Lower leg skin (tissue), 3 donors: ENCODE data around the gene SZT2.

Source experiments
- POLR2A ChIP-seq, 2 donors: fragments of 450-650 bp; IDR thresholded peaks; one replicate each; pipeline ENCODE4 v1.6.1; 2016 to 2017; ENCODE audit warnings: antibody characterized with exemption in 2 of 2, mild to moderate bottlenecking in 1 of 2, moderate library complexity in 1 of 2
- TF ChIP-seq, protein P1 (sequence below), 3 donors: fragments of 450-650 bp; IDR thresholded peaks; one replicate each; pipeline ENCODE4 v1.5.1; 2016; ENCODE audit warnings: antibody characterized with exemption in 3 of 3, mild to moderate bottlenecking in 3 of 3, moderate library complexity in 2 of 3

DNA sequence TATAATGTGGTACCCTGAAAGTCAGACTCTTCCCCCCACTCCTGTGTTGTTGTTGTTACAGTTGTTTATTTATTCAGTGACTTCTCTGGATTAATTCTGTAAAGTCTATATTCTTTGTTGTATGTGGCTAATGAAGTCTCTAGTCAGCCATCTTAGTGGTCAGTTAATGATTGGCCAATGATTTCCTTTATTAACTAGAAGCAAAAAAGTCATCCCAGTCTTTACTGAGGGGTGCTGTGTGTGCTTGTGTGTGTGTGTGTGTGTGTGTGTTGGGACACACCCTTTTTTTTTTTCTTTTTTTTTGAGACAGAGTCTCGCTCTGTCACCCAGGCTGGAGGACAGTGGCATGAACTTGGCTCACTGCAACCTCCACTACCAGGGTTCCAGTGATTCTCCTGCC lies 101.4 kb downstream of the SZT2 start:
- TF ChIP-seq POLR2A (IDR thresholded peaks at IDR 0.05), result no peak
- TF ChIP-seq, protein P1, sequence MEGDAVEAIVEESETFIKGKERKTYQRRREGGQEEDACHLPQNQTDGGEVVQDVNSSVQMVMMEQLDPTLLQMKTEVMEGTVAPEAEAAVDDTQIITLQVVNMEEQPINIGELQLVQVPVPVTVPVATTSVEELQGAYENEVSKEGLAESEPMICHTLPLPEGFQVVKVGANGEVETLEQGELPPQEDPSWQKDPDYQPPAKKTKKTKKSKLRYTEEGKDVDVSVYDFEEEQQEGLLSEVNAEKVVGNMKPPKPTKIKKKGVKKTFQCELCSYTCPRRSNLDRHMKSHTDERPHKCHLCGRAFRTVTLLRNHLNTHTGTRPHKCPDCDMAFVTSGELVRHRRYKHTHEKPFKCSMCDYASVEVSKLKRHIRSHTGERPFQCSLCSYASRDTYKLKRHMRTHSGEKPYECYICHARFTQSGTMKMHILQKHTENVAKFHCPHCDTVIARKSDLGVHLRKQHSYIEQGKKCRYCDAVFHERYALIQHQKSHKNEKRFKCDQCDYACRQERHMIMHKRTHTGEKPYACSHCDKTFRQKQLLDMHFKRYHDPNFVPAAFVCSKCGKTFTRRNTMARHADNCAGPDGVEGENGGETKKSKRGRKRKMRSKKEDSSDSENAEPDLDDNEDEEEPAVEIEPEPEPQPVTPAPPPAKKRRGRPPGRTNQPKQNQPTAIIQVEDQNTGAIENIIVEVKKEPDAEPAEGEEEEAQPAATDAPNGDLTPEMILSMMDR (IDR thresholded peaks at IDR 0.05), result no peak
